ENCODE measurements around the gene TMEM233. TPM values are rescaled to one million over a fixed set of nuclear protein-coding genes. Genes with fewer than 3 reads are reported as not detected.

The TMEM233 gene
- total and polyA plus RNA-seq, 10 of the 15 experiments (the other 5 are each of a cell fraction or from before 2014, with no cell fraction given), result not detected

- TF ChIP-seq, protein P1, sequence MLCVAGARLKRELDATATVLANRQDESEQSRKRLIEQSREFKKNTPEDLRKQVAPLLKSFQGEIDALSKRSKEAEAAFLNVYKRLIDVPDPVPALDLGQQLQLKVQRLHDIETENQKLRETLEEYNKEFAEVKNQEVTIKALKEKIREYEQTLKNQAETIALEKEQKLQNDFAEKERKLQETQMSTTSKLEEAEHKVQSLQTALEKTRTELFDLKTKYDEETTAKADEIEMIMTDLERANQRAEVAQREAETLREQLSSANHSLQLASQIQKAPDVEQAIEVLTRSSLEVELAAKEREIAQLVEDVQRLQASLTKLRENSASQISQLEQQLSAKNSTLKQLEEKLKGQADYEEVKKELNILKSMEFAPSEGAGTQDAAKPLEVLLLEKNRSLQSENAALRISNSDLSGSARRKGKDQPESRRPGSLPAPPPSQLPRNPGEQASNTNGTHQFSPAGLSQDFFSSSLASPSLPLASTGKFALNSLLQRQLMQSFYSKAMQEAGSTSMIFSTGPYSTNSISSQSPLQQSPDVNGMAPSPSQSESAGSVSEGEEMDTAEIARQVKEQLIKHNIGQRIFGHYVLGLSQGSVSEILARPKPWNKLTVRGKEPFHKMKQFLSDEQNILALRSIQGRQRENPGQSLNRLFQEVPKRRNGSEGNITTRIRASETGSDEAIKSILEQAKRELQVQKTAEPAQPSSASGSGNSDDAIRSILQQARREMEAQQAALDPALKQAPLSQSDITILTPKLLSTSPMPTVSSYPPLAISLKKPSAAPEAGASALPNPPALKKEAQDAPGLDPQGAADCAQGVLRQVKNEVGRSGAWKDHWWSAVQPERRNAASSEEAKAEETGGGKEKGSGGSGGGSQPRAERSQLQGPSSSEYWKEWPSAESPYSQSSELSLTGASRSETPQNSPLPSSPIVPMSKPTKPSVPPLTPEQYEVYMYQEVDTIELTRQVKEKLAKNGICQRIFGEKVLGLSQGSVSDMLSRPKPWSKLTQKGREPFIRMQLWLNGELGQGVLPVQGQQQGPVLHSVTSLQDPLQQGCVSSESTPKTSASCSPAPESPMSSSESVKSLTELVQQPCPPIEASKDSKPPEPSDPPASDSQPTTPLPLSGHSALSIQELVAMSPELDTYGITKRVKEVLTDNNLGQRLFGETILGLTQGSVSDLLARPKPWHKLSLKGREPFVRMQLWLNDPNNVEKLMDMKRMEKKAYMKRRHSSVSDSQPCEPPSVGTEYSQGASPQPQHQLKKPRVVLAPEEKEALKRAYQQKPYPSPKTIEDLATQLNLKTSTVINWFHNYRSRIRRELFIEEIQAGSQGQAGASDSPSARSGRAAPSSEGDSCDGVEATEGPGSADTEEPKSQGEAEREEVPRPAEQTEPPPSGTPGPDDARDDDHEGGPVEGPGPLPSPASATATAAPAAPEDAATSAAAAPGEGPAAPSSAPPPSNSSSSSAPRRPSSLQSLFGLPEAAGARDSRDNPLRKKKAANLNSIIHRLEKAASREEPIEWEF (IDR thresholded peaks at IDR 0.05; ENCODE audit: insufficient replicate concordance, low read depth, low read length), result no peak
- TF ChIP-seq EED (IDR thresholded peaks at IDR 0.05; ENCODE audit: low read depth) (no peak), ZNF274 (IDR thresholded peaks at IDR 0.05; ENCODE audit: insufficient read depth, insufficient read length) (no peak), BCL11A (IDR thresholded peaks at IDR 0.05; ENCODE audit: low read depth, low read length) (no peak), NKRF (conservative IDR thresholded peaks at IDR 0.05) (no peak), CHD1 (IDR thresholded peaks at IDR 0.05; ENCODE audit: low read depth, low read length) (0 out of 2 replicates have a peak, but pooled peaks have one; percentile 13), ATF7 (IDR thresholded peaks at IDR 0.05; ENCODE audit: low read depth) (no peak), NFXL1 (IDR thresholded peaks at IDR 0.05; ENCODE audit: borderline replicate concordance) (no peak), RCOR1 (conservative IDR thresholded peaks at IDR 0.05; ENCODE audit: low read depth, low read length) (no peak), YY1 (IDR thresholded peaks at IDR 0.05; ENCODE audit: low read depth, low read length) (no peak), MTA3 (IDR thresholded peaks at IDR 0.05; ENCODE audit: borderline replicate concordance, low read length) (0 out of 2 replicates have a peak, but pooled peaks have one; percentile 31), E2F4 (IDR thresholded peaks at IDR 0.05; ENCODE audit: low read depth, low read length) (no peak), ZBED1 (IDR thresholded peaks at IDR 0.05; ENCODE audit: borderline replicate concordance) (no peak)
- TF ChIP-seq, protein P2, sequence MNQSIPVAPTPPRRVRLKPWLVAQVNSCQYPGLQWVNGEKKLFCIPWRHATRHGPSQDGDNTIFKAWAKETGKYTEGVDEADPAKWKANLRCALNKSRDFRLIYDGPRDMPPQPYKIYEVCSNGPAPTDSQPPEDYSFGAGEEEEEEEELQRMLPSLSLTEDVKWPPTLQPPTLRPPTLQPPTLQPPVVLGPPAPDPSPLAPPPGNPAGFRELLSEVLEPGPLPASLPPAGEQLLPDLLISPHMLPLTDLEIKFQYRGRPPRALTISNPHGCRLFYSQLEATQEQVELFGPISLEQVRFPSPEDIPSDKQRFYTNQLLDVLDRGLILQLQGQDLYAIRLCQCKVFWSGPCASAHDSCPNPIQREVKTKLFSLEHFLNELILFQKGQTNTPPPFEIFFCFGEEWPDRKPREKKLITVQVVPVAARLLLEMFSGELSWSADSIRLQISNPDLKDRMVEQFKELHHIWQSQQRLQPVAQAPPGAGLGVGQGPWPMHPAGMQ (IDR thresholded peaks at IDR 0.05; ENCODE audit: borderline replicate concordance), result no peak
- TF ChIP-seq, protein P3, sequence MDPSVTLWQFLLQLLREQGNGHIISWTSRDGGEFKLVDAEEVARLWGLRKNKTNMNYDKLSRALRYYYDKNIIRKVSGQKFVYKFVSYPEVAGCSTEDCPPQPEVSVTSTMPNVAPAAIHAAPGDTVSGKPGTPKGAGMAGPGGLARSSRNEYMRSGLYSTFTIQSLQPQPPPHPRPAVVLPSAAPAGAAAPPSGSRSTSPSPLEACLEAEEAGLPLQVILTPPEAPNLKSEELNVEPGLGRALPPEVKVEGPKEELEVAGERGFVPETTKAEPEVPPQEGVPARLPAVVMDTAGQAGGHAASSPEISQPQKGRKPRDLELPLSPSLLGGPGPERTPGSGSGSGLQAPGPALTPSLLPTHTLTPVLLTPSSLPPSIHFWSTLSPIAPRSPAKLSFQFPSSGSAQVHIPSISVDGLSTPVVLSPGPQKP (IDR thresholded peaks at IDR 0.05; ENCODE audit: low read depth, low read length), result no peak
- TF ChIP-seq, protein P4, sequence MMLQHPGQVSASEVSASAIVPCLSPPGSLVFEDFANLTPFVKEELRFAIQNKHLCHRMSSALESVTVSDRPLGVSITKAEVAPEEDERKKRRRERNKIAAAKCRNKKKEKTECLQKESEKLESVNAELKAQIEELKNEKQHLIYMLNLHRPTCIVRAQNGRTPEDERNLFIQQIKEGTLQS (IDR thresholded peaks at IDR 0.05; ENCODE audit: borderline replicate concordance, extremely low read depth, low read depth, low read length), result no peak
- TF ChIP-seq, protein P5, sequence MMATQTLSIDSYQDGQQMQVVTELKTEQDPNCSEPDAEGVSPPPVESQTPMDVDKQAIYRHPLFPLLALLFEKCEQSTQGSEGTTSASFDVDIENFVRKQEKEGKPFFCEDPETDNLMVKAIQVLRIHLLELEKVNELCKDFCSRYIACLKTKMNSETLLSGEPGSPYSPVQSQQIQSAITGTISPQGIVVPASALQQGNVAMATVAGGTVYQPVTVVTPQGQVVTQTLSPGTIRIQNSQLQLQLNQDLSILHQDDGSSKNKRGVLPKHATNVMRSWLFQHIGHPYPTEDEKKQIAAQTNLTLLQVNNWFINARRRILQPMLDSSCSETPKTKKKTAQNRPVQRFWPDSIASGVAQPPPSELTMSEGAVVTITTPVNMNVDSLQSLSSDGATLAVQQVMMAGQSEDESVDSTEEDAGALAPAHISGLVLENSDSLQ (IDR thresholded peaks at IDR 0.05), result peak; percentile 77
These were observed 73.5 kb downstream of the TMEM233 start (continued) for GRCh38 chr12:119666900-119667576.

Measured in GM12878 (cell line).